ENCODE measurements around the gene ARRB1.

The ARRB1 gene

DNA sequence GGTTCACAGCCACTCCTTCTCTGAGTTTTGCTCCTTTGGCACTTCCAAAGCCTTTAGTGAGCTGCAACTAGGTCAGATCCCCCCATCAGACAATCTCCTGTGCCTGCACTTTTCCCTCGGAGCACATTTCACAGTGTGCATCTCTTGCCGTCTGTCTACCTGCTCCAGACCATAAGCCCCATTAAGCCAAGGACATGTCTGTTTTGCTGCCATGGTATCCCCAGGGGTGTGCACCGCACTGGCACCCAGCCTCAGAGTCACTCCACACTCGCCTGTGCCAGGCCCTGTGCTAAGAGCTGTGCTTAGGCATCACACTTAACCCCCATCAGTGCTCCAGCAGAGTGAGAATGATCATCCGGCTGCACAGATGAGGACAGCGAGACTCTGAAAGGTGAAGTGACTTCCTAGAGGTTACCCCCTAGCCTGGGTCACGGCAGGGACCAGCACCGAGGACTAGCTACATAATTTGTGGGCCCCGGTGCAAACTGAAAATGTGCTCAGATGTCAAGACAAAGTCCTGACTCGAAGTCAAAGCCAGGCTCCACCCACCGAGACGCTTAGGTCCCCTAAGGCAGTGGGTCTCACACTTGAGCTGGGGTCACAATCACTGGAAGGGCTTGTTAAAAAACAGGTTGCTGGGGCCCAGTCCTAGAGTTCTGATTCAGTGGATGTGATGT lies 33.9 kb downstream of the ARRB1 start:
- TF ChIP-seq POLR2AphosphoS5 (IDR thresholded peaks at IDR 0.05; ENCODE audit: low read depth, low read length) (no peak), TAF1 (IDR thresholded peaks at IDR 0.05; ENCODE audit: borderline replicate concordance, insufficient read depth, low read length) (no peak), SIN3A (IDR thresholded peaks at IDR 0.05; ENCODE audit: borderline replicate concordance, insufficient read depth, low read length) (no peak), FOXP2 (optimal IDR thresholded peaks at IDR 0.05; ENCODE audit: borderline replicate concordance, extremely low read depth, extremely low read length, insufficient read depth) (no peak)
- TF ChIP-seq, protein P1, sequence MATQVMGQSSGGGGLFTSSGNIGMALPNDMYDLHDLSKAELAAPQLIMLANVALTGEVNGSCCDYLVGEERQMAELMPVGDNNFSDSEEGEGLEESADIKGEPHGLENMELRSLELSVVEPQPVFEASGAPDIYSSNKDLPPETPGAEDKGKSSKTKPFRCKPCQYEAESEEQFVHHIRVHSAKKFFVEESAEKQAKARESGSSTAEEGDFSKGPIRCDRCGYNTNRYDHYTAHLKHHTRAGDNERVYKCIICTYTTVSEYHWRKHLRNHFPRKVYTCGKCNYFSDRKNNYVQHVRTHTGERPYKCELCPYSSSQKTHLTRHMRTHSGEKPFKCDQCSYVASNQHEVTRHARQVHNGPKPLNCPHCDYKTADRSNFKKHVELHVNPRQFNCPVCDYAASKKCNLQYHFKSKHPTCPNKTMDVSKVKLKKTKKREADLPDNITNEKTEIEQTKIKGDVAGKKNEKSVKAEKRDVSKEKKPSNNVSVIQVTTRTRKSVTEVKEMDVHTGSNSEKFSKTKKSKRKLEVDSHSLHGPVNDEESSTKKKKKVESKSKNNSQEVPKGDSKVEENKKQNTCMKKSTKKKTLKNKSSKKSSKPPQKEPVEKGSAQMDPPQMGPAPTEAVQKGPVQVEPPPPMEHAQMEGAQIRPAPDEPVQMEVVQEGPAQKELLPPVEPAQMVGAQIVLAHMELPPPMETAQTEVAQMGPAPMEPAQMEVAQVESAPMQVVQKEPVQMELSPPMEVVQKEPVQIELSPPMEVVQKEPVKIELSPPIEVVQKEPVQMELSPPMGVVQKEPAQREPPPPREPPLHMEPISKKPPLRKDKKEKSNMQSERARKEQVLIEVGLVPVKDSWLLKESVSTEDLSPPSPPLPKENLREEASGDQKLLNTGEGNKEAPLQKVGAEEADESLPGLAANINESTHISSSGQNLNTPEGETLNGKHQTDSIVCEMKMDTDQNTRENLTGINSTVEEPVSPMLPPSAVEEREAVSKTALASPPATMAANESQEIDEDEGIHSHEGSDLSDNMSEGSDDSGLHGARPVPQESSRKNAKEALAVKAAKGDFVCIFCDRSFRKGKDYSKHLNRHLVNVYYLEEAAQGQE (IDR thresholded peaks at IDR 0.05; ENCODE audit: insufficient read depth in 1 of 2, low read depth in 2 of 2, low read length in 2 of 2) = no peak

DNA sequence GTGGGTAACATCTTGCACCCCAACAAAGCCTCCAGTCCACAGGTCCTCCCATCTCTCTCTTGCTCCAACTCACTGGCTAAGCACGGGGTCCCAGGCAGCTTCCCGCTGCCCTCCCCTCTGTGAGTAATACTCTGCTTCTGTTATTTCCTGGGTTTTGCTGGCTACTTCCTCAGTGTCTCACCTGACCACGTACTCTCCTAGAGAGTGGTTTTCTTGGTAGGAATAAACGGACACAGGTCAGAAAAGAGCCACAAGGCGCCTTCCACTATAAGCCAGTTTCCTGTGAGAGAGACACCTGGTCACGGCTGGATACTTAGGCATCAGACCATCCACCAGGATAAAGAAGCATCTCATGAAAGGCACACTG lies 36.0 kb downstream of the ARRB1 start:
- TF ChIP-seq POLR2AphosphoS5 (IDR thresholded peaks at IDR 0.05; ENCODE audit: low read depth, low read length) (no peak), FOXP2 (optimal IDR thresholded peaks at IDR 0.05; ENCODE audit: borderline replicate concordance, extremely low read depth, extremely low read length, insufficient read depth) (no peak), SIN3A (IDR thresholded peaks at IDR 0.05; ENCODE audit: borderline replicate concordance, insufficient read depth, low read length) (no peak), TAF1 (IDR thresholded peaks at IDR 0.05; ENCODE audit: borderline replicate concordance, insufficient read depth, low read length) (no peak)
- TF ChIP-seq, protein P1 (IDR thresholded peaks at IDR 0.05; ENCODE audit: insufficient read depth in 1 of 2, low read depth in 2 of 2, low read length in 2 of 2) = no peak

DNA sequence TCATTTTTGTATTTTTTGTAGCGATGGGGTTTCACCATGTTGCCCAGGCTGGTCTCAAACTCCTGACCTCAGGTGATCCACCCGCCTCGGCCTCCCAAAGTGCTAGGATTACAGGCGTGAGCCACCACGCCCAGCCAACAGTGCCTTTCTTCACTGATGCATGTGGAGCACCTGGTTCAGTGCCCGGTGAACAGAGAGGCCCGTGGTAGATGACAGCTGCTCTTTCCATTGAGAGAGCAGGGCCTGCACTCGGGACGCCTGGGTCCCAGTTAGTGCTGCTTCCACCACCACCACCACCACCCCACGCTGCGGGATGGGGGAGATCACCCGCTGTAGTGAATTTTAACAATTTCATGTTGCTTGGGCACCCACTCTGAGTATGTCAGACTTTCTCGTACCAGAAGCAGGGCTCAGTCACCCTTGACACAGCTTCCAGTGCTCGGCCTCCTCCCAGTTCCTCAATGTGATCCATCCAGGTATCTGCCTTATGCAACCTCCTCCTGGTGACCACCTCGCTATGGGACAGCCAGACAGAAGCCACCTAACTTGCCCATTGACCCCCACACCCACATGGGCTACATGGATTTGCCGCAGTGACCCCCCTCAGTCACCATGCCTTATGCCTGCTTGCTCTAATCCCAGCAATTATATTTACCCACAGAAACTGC lies 36.6 kb downstream of the ARRB1 start:
- TF ChIP-seq FOXP2 (optimal IDR thresholded peaks at IDR 0.05; ENCODE audit: borderline replicate concordance, extremely low read depth, extremely low read length, insufficient read depth) (no peak), POLR2AphosphoS5 (IDR thresholded peaks at IDR 0.05; ENCODE audit: low read depth, low read length) (no peak), TAF1 (IDR thresholded peaks at IDR 0.05; ENCODE audit: borderline replicate concordance, insufficient read depth, low read length) (no peak), SIN3A (IDR thresholded peaks at IDR 0.05; ENCODE audit: borderline replicate concordance, insufficient read depth, low read length) (no peak)
- TF ChIP-seq, protein P1 (IDR thresholded peaks at IDR 0.05; ENCODE audit: insufficient read depth in 1 of 2, low read depth in 2 of 2, low read length in 2 of 2) = no peak

DNA sequence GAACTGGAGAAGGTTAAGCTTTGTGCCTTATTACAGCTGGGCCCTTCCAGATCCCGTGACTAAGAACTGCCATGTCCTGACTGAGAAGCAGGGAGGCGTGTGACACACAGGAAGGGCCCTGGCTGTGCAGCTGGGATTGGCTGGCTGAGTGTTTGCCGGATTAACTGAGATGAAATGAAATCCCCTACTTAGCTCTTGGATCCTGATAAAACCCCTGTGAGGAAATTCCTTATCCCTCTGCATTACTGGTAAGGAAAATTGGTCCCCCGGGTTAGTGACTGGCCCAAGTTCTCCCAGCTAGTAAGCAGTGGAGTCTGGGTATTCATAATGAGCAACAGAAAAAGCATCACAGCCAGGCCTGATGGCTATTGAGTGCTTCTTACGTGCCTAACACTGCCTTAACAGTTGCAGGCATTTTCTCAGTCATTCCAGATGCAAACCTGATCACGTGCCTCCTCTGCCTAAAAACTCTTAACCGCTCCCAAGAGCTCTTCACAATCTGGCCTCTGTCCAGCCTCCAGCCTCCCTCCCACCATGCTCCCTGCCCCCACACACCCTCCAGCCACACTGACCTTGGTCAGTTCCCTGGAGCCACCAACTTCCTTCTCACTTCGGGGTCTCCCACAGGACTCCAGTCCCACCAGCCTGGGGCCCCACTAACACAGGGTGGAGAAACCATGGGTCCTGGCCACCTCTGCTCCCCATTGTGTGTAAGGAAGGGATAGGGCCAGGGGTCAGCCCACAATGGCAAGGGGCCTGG lies 37.8 kb downstream of the ARRB1 start:
- TF ChIP-seq TAF1 (IDR thresholded peaks at IDR 0.05; ENCODE audit: borderline replicate concordance, insufficient read depth, low read length) = peak; percentile 47; the same call in 1 of the 2 replicates
- peak; percentile 47; the same call in 1 of the 2 replicates for TF ChIP-seq POLR2AphosphoS5 (IDR thresholded peaks at IDR 0.05; ENCODE audit: low read depth, low read length)
- TF ChIP-seq SIN3A (IDR thresholded peaks at IDR 0.05; ENCODE audit: borderline replicate concordance, insufficient read depth, low read length) = no peak
- no peak for TF ChIP-seq FOXP2 (optimal IDR thresholded peaks at IDR 0.05; ENCODE audit: borderline replicate concordance, extremely low read depth, extremely low read length, insufficient read depth)
- TF ChIP-seq, protein P1 (IDR thresholded peaks at IDR 0.05; ENCODE audit: insufficient read depth in 1 of 2, low read depth in 2 of 2, low read length in 2 of 2) = peak; percentile 39 to 66; a peak in 2 of 4 replicates
